C4-2B (cell line): ENCODE data around the gene OTULIN.

Experiments
- ZFX ChIP-seq: fragments of 450-650 bp; IDR thresholded peaks from 2 replicates; pipeline ENCODE4 v1.6.1; 2017
- TF ChIP-seq, protein P1 (sequence below): fragments of 450-650 bp; conservative IDR thresholded peaks from 2 replicates; pipeline ENCODE4 v1.5.1; 2017; ENCODE audit warnings: mild to moderate bottlenecking

DNA sequence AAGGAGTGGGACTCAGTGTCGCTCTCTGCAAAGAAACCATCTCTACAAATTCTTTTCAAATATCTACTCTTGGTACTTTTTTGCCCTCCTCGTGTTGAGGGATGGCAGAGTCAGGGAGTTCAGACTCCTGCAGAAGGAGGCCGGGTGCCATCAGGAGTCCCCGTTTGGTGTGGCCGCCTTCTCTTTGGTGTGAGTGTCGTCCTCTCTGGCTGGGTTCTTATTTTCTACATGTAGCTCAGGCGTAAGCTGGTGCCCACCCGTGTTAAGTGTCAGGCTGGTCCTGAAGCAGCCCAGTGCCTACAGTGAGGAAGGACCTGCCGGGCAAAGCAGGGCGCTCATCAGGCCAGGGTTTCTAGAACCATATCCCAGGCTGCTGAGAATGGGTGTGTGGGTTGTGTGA lies 37.0 kb downstream of the OTULIN start:
- TF ChIP-seq, protein P1, sequence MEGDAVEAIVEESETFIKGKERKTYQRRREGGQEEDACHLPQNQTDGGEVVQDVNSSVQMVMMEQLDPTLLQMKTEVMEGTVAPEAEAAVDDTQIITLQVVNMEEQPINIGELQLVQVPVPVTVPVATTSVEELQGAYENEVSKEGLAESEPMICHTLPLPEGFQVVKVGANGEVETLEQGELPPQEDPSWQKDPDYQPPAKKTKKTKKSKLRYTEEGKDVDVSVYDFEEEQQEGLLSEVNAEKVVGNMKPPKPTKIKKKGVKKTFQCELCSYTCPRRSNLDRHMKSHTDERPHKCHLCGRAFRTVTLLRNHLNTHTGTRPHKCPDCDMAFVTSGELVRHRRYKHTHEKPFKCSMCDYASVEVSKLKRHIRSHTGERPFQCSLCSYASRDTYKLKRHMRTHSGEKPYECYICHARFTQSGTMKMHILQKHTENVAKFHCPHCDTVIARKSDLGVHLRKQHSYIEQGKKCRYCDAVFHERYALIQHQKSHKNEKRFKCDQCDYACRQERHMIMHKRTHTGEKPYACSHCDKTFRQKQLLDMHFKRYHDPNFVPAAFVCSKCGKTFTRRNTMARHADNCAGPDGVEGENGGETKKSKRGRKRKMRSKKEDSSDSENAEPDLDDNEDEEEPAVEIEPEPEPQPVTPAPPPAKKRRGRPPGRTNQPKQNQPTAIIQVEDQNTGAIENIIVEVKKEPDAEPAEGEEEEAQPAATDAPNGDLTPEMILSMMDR, result no peak
- no peak for TF ChIP-seq ZFX
